ENCODE data around the gene MCL1.
"Not testable (repeated sequence)": the region's sequence is repeated elsewhere in the genome, so short reads cannot be mapped to it uniquely, and the experiment has no call there.

GRCh38 chr1:150602372-150602771 is 23.0 kb upstream of the MCL1 start:
- TF ChIP-seq, protein P1, sequence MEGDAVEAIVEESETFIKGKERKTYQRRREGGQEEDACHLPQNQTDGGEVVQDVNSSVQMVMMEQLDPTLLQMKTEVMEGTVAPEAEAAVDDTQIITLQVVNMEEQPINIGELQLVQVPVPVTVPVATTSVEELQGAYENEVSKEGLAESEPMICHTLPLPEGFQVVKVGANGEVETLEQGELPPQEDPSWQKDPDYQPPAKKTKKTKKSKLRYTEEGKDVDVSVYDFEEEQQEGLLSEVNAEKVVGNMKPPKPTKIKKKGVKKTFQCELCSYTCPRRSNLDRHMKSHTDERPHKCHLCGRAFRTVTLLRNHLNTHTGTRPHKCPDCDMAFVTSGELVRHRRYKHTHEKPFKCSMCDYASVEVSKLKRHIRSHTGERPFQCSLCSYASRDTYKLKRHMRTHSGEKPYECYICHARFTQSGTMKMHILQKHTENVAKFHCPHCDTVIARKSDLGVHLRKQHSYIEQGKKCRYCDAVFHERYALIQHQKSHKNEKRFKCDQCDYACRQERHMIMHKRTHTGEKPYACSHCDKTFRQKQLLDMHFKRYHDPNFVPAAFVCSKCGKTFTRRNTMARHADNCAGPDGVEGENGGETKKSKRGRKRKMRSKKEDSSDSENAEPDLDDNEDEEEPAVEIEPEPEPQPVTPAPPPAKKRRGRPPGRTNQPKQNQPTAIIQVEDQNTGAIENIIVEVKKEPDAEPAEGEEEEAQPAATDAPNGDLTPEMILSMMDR (IDR thresholded peaks at IDR 0.05; ENCODE audit: low read depth, low read length) = not testable (repeated sequence)
- TF ChIP-seq POLR2A (IDR thresholded peaks at IDR 0.05; ENCODE audit: extremely low read depth, insufficient read length); MYC (IDR thresholded peaks at IDR 0.05; ENCODE audit: low read depth, low read length): not testable (repeated sequence)
- TF ChIP-seq, protein P2, sequence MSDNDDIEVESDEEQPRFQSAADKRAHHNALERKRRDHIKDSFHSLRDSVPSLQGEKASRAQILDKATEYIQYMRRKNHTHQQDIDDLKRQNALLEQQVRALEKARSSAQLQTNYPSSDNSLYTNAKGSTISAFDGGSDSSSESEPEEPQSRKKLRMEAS (IDR thresholded peaks at IDR 0.05; ENCODE audit: low read depth, low read length) = not testable (repeated sequence)
